Mammary epithelial cell (primary cell): Measurements from ENCODE around the gene CALHM4.

Source experiments
- EZH2 ChIP-seq: IDR thresholded peaks from 2 replicates; pipeline ENCODE4 v1.6.1; 2012; ENCODE audit warnings: low read length, inconsistent platforms, borderline replicate concordance
- TF ChIP-seq, protein P1 (sequence below), 2 donors: IDR thresholded peaks in 1 of 2; conservative IDR thresholded peaks in 1 of 2; 2 replicates each; pipeline ENCODE4 v1.5.1; 2011 to 2012; ENCODE audit warnings: inconsistent platforms in 2 of 2, low read length in 2 of 2, mild to moderate bottlenecking in 2 of 2, control low read depth in 1 of 2, low read depth in 1 of 2; ENCODE audit not compliant: insufficient read depth in 1 of 2; ENCODE audit errors: extremely low read depth in 1 of 2

DNA sequence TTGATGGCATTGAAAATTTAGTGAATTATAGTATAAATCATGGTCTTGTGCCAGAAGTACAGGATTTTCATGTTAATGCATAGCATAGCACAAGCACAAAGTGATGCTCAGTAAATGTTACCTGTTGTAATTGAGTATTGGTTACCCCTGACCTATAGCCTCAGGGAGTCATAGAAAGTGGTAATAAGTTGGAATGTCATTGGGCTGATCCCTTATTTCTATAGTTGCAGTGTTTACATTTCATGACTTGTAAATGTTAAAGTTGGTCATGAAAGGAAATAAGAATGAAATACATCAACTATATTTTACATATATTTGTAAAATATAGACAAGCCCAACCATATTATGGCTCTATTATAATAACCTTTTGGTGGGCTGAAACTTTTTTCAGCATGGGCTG, 24.8 kb downstream of the CALHM4 start:
- TF ChIP-seq, protein P1, sequence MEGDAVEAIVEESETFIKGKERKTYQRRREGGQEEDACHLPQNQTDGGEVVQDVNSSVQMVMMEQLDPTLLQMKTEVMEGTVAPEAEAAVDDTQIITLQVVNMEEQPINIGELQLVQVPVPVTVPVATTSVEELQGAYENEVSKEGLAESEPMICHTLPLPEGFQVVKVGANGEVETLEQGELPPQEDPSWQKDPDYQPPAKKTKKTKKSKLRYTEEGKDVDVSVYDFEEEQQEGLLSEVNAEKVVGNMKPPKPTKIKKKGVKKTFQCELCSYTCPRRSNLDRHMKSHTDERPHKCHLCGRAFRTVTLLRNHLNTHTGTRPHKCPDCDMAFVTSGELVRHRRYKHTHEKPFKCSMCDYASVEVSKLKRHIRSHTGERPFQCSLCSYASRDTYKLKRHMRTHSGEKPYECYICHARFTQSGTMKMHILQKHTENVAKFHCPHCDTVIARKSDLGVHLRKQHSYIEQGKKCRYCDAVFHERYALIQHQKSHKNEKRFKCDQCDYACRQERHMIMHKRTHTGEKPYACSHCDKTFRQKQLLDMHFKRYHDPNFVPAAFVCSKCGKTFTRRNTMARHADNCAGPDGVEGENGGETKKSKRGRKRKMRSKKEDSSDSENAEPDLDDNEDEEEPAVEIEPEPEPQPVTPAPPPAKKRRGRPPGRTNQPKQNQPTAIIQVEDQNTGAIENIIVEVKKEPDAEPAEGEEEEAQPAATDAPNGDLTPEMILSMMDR (conservative IDR thresholded peaks at IDR 0.05 in 1 of 2, IDR thresholded peaks at IDR 0.05 in 1 of 2; ENCODE audit: extremely low read depth in 1 of 2, insufficient read depth in 1 of 2, low read depth in 1 of 2, low read length in 2 of 2), result no peak
- TF ChIP-seq EZH2, result no peak
